Measurements from ENCODE around the gene DIPK1B. TPM values are rescaled to one million over a fixed set of nuclear protein-coding genes. Genes with fewer than 3 reads are reported as not detected.

The DIPK1B gene
- total and polyA plus RNA-seq, 10 donors = 5.2 to 26.5 (median 12.3) TPM

DNA sequence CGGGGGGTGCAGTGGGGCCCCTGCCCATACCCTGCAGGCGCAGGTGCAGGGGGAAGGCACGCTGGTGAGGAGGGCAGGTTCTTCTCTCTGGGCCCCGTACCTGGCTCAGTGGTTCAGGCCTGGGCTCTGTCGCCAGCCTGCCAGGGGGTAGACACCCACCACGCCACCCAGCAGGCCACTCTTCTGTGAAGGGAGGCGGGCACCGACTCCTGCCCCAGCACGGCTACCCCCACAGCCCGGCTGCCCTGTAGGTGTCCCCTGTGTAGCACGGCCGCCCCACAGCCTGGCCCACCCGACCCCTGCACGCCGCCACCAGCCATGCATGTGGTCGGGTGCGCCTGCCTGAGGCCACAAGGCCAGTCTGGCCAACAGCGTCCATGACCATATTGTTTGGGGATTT, 34.2 kb downstream of the DIPK1B start:
- no peak for DNase-seq
- no peak overlapping the region for H3K27ac ChIP-seq
- TF ChIP-seq, protein P1, sequence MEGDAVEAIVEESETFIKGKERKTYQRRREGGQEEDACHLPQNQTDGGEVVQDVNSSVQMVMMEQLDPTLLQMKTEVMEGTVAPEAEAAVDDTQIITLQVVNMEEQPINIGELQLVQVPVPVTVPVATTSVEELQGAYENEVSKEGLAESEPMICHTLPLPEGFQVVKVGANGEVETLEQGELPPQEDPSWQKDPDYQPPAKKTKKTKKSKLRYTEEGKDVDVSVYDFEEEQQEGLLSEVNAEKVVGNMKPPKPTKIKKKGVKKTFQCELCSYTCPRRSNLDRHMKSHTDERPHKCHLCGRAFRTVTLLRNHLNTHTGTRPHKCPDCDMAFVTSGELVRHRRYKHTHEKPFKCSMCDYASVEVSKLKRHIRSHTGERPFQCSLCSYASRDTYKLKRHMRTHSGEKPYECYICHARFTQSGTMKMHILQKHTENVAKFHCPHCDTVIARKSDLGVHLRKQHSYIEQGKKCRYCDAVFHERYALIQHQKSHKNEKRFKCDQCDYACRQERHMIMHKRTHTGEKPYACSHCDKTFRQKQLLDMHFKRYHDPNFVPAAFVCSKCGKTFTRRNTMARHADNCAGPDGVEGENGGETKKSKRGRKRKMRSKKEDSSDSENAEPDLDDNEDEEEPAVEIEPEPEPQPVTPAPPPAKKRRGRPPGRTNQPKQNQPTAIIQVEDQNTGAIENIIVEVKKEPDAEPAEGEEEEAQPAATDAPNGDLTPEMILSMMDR (IDR thresholded peaks at IDR 0.05 in 8 of 11, conservative IDR thresholded peaks at IDR 0.05 in 3 of 11) = no peak
- no peak for TF ChIP-seq POLR2AphosphoS5 (IDR thresholded peaks at IDR 0.05)
- TF ChIP-seq POLR2A (IDR thresholded peaks at IDR 0.05) = no peak
- H3K4me3 ChIP-seq = no peak overlapping the region
- peaks cover 16 to 73% (median 36%) of the 10 kb centered on the region in 6 donors for H3K4me1 ChIP-seq
- H3K36me3 ChIP-seq = no peaks in the 10 kb centered on the region
- intact Hi-C loops (cut with DNase I; ENCODE audit: low total_unique reads) = no loop called here
- WGBS, 5 donors = 87 to 94% (median 91%) methylated on average over 3 to 18 of the region's 18 CpGs
- peaks cover 0 to 35% (median 16%) of the 10 kb centered on the region in 7 donors for H3K27me3 ChIP-seq (replicated peaks in 1 of 7)
- peaks cover 0 to 10% (median 7%) of the 10 kb centered on the region in 8 donors for H3K9me3 ChIP-seq

DNA sequence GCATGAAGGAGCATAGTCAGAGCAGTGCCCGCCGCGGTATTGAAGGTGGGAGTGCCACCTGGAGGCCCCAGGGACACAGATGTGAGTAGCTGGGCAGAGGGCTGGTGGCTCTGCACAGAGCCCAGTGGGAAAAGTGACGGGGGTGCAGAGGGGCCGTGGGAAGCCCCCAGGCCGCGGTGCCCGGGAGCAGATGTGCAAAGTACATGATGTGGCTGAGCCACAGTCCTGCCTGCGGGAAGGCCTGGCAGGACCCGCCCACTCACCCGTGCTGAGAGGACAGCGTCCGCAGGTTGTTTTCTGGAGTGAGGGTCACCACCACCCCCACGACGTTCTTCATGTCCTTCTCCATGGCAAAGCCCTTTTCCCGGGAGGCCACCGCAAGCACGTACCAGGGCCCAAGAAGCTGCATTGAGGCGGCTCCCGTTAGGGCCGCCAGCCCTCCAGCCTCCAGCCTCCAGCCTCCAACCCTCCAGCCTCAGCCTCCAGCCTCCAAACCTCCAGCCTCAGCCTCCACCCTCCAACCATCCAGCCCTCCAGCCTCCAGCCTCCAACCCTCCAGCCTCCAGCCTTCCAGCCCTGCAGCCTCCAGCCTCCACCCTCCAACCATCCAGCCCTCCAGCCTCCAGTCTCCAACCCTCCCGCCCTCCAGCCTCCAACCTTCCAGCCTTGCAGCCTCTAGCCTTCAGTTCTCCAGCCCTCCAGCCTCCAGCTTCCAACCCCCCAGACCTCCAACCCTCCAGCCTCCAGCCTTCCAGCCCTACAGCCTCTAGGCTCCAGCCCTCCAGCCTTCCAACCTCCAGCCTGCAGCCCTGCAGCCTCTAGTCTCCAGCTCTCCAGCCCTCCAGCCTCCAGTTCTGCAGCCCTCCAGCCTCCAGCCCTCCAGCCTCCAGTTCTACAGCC, 35.0 kb downstream of the DIPK1B start:
- peaks cover 12 to 65% (median 28%) of the 10 kb centered on the region in 6 donors for H3K4me1 ChIP-seq
- no peak overlapping the region for H3K4me3 ChIP-seq
- H3K9me3 ChIP-seq = peaks cover 0 to 18% (median 15%) of the 10 kb centered on the region in 8 donors
- TF ChIP-seq POLR2AphosphoS5 (IDR thresholded peaks at IDR 0.05) = no peak
- TF ChIP-seq POLR2A (IDR thresholded peaks at IDR 0.05) = no peak
- TF ChIP-seq, protein P1 (IDR thresholded peaks at IDR 0.05 in 8 of 11, conservative IDR thresholded peaks at IDR 0.05 in 3 of 11) = no peak
- peaks cover 0 to 27% (median 8%) of the 10 kb centered on the region in 7 donors for H3K27me3 ChIP-seq (replicated peaks in 1 of 7)
- no peaks in the 10 kb centered on the region for H3K36me3 ChIP-seq
- intact Hi-C loops (cut with DNase I; ENCODE audit: low total_unique reads) = no loop called here
- H3K27ac ChIP-seq = no peak overlapping the region
- no peak for DNase-seq
- 85 to 95% (median 85%) methylated on average over 22 of the region's 22 CpGs for WGBS, 5 donors

GRCh38 chr9:136748201-136748600, 35.8 kb downstream of the DIPK1B start, which contains the start of gene LCN6:
TSS of gene LCN6 (minus strand) at chr9:136748525. CDS start at chr9:136748483, 42 bp downstream.
- no peak for TF ChIP-seq POLR2AphosphoS5 (IDR thresholded peaks at IDR 0.05)
- TF ChIP-seq POLR2A (IDR thresholded peaks at IDR 0.05) = no peak
- TF ChIP-seq, protein P1 (IDR thresholded peaks at IDR 0.05 in 8 of 11, conservative IDR thresholded peaks at IDR 0.05 in 3 of 11) = no peak
- Histone ChIP-seq H3K27ac (peak within 1 kb of the TSS in 6 of 8 donors; percentile 13 to 76 (median 61)), H3K4me3 (no peak within 1 kb of the TSS), H3K27me3 (replicated peaks in 1 of 7) (peaks cover 0 to 19% (median under 1%) of the 10 kb centered on the region in 7 donors), H3K4me1 (peaks cover 12 to 57% (median 21%) of the 10 kb centered on the region in 6 donors), H3K9me3 (peaks cover 0 to 26% (median 23%) of the 10 kb centered on the region in 8 donors), H3K36me3 (no peaks in the 10 kb centered on the region)
- no peak for DNase-seq
- WGBS, 5 donors = 57 to 74% (median 69%) methylated on average over 8 of the region's 8 CpGs
- intact Hi-C loops (cut with DNase I; ENCODE audit: low total_unique reads) = no loop called here
